GM18520 (cell line): ENCODE data around the gene USP8.
"Not testable (repeated sequence)": the region's sequence is repeated elsewhere in the genome, so short reads cannot be mapped to it uniquely, and the experiment has no call there.

Source experiments
- ATAC-seq: cut with Tn5 transposase; IDR thresholded peaks from one replicate; pipeline ENCODE4 v1.9.1; 2021; ENCODE audit not compliant: unreplicated experiment

The USP8 gene

DNA sequence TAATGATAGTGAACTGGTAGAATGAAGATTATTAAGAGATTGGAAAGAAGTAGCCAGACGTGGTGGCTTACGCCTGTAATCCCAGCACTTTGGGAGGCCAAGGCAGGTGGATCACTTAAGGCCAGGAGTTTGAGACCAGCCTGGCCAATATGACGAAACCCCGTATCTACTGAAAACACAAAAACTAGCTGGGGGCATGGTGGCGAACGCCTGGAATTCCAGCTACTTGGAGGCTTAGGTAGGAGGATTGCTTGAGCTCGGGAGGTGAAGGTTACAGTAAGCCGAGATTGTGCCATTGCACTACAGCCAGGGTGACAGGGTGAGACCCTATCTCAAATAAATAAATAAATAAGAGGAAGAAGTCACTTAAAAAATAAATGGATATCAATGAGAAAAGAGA is 14.0 kb downstream of the USP8 start:
- ATAC-seq, result no peak

DNA sequence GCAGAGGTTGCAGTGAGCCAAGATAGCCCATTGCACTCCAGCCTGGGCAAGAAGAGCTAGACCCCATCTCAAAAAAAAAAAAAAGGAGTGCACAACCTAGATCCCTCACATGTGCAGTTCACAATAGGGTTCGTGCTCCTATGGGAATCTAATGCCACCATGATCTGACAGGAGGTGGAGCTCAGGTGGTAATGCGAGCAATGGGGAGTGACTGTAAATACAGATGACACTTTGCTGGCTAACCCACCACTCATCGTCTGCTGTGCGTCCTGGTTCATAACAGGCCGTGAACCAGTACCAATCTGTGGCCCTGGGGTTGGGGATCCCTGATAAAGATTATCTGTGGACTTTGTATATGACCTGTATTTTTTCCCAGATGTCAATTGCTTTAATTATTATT is 16.7 kb downstream of the USP8 start:
- ATAC-seq, result no peak

DNA sequence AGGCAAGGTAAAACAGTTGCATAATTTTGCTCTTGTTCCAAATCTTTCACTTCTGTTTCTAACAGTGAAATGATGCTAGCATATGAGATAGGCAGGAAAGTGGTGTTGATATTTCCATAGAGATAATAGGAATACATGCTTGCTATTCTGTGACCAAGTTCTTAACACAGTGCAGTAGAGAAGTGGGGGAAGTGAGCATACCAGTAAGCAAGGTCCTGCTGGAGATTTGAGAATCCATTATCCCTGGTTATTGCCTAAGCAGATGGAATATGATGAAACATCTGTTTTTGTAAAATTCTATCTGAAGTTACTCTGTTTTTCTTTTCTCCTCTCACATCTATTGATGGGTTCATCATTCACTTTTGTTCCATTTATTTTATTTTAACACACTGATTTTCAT is 28.7 kb downstream of the USP8 start:
- ATAC-seq, result no peak

DNA sequence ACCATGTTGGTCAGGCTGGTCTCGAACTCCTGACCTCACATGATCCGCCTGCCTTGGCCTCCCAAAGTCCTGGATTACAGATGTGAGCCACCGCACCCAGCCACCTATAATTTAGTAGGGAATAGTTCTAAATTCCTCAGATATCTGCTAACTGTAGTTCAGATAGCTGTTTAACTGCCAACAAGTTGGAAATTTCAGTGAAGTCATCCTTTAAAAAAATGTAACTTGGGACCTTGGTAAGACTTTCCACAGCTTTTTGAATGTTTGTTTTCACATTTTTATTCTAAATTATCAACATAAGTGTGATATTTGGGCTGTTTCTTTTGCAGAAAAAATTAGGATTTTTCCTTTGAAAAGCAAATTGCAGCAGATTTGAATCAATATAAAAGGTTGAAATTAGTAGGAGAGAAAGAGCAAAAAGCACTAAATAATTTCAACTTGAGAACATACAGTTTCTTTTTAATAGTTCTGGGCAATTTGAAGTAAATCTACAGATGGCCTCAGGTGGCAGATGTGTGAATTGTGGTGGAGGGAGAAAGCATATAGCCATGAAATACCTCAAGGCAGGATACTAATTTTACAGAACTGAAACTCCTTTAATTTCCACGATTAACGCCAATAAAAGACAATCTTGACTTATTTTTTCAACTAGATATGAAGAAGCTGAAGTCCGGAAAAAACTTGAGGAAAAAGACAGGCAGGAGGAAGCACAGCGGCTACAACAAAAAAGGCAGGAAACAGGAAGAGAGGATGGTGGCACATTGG is 34.3 kb downstream of the USP8 start:
- ATAC-seq, result no peak

DNA sequence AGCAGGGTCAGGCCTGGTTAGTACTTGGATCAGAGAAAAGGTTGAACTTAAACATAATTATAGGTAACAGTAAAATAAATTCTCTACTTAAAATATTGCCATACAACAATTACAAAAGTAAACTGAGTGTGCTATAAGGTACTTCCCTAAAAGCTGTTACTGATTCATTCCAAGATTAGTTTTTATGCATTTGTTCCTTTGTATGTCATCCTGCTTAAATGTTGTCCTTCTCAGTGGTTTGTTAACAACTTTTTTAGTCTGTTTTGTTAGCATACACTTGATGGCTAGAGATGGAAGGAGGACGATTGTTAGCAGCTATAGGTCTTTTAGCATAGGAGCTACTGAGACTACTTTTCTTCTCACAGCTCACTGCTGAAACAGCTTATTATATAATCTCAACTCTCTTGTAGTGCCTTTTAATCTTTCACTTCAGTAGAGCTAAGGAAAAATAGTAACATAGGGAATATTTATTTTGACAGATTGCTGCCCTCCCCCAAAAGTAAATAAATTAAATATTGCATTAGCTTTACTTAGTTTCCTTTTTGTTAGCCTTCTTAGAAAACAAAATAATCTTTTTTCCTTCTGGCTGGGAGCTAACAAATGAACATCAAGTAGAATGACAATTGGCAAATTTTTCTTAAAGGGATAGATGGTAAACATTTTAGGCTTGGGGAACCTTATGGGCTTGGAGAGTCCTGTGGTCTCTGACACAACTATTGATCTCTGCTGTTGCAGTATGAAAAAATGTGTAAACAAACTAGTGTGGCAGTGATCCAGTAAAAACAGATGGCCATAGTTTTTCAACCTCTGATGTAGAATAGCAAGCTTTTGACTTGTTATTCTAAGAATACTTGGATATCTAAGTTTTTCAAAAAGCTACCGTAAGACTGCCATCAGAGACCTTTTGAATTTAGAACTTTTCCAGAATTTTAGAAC is 39.5 kb downstream of the USP8 start:
- ATAC-seq, result no peak

DNA sequence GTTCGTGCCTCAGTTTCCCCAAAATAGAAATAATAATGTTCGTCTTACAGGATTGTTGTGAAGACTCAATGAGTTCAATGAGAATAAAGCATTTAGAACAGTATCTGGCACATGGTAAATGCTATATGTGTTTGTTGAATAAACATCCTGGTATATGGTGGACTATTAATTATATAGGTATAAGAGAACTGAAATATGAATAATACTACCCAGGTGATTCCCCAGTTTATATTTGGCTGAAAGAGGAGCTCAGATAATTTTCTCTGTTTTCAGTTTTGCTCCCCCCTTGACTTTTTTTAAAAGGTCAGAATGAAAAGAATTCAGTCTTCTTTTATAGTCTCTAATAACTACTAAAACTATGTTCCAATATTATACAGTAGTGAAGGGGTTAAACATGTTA is 46.9 kb downstream of the USP8 start:
- ATAC-seq, result no peak

DNA sequence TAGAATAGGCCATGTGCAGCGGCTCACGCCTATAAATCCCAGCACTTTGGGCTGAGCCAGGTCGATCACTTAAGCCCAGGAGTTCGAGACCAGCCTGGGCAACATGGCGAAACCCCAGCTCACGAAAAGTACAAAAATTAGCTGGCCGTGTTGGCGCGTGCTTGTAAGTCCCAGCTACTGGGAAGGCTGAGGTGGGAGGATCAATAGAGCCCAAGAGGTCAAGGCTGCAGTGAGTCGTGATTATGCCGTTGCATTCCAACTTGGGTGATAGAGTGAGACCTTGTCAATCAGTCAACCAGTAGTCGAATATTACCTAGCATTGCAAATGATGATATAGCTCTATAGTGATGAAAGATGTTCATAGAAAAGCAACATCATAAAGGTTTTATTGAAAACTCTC is 51.9 kb downstream of the USP8 start:
- ATAC-seq, result no peak

DNA sequence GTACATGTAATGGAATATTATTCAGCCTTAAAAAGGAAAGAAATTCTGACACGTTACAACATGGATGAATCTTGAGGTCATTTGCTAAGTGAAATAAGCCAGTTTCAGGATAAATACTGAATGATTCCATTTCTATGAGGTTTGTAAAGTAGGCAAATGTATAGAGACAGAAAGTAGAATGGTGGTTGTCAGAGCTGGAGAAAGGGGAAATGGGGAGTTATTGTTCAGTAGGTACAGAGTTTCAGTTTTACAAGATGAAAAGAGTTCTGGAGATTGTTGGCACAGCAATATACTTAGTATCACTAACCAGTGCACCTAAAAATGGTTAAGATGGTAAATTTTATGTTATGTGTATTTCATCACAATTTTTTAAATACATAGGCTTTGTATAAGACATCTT is 60.6 kb downstream of the USP8 start:
- ATAC-seq, result no peak

DNA sequence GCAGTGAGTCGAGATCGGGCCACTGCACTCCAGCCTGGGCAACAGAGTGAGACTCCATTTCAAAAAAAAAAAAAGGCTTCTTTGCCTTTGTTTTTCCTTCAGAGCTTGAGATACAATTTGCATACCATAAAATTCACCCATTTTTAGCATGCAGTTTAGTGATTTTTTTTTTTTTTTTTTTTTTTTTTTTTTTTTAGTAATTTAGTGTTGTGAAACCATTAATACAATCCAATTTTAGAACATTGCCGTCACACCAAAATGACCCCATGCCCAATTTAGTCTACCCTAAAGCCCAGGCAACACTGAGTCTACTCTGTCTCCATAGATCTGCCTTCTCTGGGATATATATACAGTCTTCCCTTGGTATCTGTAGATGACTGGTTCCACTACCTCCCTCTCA is 61.2 kb downstream of the USP8 start:
- ATAC-seq, result no peak

DNA sequence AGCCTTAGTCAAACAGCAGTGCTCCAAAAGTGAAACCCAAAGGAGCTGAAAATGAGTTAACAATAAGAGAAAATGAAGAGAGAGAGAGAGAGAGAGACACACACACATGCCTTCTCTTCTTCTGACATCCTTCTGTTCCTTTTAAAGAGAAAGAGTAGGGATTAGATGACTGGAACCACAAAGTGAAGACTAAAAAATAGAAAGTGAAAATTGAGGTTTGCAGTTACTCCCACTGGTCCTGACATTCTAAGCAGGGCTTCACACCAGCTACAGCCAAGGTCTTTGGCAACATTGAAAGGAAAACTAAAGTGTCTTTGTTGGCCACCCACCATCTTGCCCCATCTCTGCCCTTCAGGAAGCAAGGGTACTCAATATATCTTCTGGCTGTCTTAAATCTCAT is 63.1 kb downstream of the USP8 start:
- ATAC-seq, result no peak

DNA sequence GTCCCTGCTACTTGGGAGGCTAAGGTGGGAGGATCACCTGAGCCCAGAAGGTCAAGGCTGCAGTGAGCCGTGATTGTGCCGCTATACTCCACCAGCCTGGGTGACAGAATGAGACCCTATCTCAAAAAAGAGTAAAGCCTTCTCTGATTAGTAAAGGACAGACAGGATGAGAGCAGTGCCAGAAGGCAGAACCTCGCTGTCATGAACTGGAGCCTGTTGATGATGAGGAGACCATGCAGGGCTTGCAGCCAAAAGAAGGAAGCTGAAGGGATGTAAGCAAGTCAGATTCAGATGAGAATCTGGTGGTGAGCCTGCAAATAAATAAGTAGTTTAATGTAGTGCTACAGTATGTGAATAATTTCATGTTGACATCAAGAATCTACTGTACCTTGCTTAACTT is 69.4 kb downstream of the USP8 start:
- ATAC-seq, result no peak

DNA sequence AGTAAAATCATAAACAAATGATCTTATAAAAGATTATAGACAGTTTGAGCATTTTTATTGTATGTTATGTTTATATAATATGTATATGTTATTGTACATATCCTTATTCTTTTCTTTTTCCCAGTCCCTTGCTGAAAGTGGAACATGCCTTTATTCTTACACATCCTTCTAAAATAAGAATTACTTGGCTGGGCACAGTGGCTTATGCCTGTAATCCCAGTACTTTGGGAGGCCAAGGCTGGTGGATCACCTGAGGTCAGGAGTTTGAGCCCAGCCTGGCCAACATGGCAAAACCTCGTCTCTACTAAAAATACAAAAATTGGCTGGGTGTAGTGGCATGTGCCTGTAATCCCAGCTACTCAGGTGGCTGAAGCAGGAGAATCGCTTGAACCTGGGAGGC is 70.3 kb downstream of the USP8 start:
- ATAC-seq, result not testable (repeated sequence)

DNA sequence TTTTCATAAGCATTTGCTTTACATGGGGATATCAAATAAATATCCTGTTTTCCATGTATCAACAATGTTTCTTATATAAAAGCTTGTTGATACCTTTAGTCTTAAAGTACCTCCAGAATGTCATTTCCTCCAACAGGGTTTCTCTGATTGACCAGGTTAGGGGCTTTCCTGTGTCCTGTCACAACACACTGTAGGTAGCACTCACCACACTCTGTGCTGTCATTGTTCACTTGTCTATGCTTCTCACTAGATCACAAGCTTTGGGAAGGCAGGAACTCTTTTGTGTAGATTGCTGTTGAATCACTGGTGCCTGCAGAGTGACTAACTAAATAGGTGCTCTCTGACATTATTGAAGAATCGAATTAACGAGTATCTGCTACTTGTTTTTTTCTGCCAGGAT is 72.5 kb downstream of the USP8 start:
- ATAC-seq, result no peak

DNA sequence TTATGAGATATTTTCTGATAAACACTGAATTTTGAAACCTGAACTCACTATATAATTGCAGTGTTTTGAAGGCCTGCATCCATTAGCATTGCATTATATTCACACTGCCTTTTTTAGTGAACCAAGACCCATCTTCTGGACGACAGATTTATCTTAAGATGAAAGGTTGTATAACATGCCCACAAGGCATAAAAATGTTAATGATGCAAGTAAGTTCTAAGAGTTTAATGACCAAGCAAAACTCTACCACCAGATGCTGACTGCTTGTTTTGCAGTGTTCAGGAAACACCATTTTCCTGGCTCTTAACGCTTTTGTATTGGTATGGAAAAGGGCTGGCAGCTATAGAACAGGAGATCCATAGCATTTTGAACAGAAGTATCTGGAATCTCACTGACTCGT is 76.1 kb downstream of the USP8 start:
- ATAC-seq, result no peak

DNA sequence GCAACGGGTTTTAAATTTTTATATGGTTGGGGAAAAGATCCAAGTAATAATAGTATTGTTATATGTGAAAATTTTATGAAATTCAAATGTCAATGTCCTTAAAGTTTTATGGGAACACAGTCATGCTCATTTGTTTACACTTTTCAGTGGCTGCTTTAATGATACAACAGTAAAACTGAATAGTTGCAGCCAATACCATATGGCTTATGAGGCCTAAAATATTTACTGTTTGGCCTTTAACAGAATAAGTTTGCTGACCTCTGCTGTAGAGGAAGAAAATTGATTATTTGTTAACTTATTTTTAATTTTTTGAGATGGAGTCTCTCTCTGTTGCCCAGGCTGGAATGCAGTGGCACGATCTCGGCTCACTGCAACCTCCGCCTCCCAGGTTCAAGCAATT is 77.6 kb downstream of the USP8 start:
- ATAC-seq, result no peak

DNA sequence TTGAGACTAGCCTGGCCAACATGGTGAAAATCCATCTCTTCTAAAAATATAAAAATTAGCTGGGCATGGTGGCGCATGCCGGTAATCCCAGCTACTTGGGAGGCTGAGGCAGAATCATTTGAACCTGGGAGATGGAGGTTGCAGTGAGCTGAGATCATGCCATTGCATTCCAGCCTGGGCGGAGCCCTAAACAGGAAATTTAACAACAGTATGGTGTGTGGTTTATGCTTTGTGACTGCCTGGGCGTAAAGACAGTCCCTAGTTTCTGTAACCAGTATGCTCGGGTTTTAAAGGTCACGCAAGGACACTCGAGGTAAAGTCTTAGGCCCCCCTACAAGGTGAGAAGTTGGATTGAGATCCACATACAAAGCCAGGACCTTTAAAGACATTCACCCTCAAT is 78.9 kb downstream of the USP8 start:
- ATAC-seq, result no peak

DNA sequence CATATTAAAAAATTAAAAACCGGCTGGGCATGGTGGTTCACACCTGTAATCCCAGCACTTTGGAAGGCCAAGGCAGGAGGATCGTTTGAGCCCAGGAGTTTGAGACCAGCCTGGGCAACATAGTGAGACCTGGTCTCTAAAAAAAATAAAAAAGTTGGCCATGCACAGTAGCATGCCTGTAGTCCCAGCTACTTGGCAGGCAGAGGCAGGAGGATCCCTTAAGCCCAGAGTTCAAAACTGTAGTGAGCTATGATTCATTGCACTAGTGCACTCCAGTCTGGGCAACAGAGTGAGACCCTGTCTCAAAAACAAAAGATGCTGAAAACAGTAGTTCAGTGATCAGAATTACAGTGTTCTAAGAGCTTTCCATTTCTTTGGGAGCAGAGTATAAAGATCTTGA is 81.5 kb downstream of the USP8 start:
- ATAC-seq, result not testable (repeated sequence)

DNA sequence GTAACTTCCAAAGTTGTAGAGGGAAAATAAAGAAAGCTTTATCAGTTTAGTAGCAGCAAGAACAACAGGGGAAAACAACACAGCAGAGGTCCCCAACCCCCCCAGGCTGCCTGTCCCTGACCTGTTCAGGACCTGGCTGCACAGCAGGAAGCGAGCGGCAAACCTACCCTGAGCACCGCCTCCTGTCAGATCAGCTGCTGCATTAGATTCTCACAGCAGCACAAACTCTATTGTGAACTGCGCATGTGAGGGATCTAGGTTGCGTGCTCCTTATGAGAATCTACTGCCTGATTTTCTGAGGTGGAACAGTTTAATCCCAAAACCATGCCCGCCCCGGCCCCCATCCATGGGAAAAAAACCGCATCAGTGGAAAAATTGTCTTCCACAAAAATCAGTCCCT is 81.9 kb downstream of the USP8 start:
- no peak for ATAC-seq

DNA sequence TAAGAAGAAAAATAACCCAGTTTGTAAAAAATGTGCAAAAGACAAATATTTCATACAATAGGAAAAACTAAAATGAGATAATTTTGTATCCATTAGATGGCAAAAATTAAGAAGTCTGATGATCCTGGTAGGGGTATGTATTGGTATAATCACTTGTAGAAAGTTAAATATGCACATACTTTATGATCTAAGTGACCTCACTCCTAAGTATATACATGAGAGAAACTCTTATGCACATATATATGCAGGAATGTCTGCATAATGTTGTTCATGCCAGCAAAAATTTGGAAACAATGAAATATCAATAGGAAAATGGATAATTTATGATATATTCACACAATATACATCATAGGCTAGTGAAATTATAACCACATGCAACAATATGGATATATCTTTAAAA is 88.8 kb downstream of the USP8 start:
- no peak for ATAC-seq

DNA sequence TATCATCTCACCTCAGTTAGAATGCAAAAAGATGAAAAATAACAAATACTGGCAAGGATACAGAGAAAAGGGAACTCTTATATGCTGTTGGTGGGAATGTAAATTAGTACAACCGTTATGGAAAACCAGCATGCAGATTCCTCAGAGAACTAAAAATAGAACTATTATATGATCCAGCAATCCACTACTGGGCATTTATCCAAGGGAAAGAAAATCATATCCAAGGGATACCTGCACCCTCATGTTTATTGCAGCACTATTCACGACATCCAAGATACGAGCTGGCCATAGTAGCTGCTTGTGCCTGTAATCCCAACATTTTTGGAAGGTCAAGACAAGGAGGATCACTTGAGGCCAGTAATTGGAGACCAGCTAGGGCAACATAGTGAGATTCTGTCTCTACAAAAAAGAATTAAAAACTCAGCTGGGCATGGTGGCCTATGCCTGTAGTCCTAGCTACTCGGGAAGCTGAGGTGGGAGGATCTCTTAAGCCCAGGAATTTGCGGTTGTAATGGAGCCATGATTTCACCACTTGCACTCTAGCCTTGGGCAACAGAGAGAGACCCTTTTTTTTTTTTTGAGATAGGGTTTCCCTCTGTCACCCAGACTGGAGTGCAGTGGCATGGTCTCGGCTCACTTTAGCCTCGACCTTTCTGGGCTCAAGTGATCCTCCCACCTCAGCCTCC is 95.7 kb downstream of the USP8 start:
- ATAC-seq, result no peak

DNA sequence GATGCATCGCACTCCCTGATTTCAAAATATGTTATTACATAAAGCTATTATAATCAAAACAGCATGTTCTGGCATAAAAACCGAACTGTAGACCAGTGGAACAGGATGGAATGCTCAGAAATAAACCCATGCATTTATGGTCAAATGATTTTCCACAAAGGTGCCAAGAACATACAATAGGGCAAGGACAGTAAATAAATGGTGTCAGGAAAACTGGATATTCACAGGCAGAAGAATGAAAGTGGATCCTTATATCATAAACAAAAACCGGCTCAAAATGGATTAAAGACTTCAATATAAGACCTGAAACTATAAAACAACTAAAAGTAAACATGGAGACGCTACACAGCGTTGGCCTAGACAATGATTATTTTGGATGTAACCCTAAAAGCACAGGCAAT is 99.6 kb downstream of the USP8 start:
- ATAC-seq, result no peak

DNA sequence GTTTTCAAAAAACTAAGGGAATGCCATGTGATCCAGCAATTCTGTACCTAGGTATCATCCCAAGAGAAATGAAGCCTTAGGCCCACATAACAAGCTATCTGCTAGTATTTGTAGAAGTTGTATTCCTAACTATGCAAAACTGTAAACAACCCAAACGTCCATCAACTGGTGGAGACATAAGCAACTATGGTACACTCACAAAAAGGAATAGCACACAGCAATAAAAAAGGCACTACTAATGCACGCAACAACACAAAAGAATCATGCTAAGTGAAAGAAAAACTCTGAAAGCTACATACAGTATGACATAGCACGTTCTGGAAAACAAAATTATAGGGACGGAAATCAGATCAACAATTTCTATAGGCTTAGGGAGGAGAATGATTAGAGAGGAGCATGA is 107.0 kb downstream of the USP8 start:
- no peak for ATAC-seq
